ENCODE measurements around the gene INSL3.

DNA sequence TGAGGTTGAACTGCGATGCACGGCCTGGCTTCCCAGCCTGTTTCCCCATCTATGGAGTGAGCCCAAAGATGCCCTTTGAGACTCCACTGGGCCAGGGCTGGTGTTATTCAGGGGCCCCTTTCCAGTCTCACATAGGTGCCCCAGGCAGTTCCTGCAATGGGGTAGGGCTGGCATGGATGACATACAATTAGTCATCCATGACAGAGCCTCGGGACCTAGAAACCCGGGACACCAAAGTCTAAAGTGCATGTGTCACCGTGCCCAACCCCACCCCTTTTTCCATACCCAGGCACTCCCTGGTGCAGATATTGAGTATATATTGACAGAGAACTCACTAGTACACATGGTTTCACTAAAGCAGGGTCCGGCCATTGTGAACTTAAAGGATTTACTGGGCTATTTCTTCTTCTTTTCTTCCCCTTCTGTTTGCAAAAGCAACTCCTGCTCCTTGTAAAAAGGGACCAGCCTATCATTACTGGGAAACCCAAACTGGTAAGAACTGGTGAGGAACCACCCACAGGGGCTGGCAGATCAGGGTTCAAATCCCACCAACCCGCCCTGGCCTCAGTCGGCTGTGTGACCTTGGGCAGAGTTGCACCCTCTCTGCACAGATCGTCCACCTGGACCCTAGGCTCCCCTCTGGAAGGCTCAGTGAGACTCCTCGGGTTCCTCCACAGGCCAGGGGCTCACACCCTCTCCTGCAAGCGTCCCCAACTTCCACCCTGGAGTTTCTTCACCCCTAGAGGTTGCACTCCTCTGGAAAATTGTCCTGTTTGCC lies 23.7 kb downstream of the INSL3 start:
- TF ChIP-seq, protein P1, sequence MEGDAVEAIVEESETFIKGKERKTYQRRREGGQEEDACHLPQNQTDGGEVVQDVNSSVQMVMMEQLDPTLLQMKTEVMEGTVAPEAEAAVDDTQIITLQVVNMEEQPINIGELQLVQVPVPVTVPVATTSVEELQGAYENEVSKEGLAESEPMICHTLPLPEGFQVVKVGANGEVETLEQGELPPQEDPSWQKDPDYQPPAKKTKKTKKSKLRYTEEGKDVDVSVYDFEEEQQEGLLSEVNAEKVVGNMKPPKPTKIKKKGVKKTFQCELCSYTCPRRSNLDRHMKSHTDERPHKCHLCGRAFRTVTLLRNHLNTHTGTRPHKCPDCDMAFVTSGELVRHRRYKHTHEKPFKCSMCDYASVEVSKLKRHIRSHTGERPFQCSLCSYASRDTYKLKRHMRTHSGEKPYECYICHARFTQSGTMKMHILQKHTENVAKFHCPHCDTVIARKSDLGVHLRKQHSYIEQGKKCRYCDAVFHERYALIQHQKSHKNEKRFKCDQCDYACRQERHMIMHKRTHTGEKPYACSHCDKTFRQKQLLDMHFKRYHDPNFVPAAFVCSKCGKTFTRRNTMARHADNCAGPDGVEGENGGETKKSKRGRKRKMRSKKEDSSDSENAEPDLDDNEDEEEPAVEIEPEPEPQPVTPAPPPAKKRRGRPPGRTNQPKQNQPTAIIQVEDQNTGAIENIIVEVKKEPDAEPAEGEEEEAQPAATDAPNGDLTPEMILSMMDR (IDR thresholded peaks at IDR 0.05; ENCODE audit: low read length): no peak
- no peak for TF ChIP-seq EZH2 (IDR thresholded peaks at IDR 0.05; ENCODE audit: borderline replicate concordance, low read length)

All from OCI-LY1 (cell line).